Skin of body (tissue), 2 donors: ENCODE measurements around the gene CACNA1C. TPM values are rescaled to one million over a fixed set of nuclear protein-coding genes. Genes with fewer than 3 reads are reported as not detected.

ENCODE experiments used
- DNase-seq: peaks from one replicate; lab custom pipeline; 2025; lab: John Stamatoyannopoulos, UW
- total RNA-seq: library from RNA; depleted of rRNA; stranded (reverse); fragments of >200 nt; gene quantifications from one replicate; pipeline ENCODE4 v1.2.3, GENCODE V29; 2014

CACNA1C gene
- total RNA-seq, 1 donor from 2014 or later, result 4.3 TPM

GRCh38 chr12:2449586-2449985, 396.8 kb downstream of the CACNA1C start:
- no peak for DNase-seq

GRCh38 chr12:2450553-2450952, 397.8 kb downstream of the CACNA1C start:
- no peak for DNase-seq

GRCh38 chr12:2451025-2451424, 398.2 kb downstream of the CACNA1C start:
- DNase-seq, result no peak

- DNase-seq, result no peak
Measured at GRCh38 chr12:2451497-2451896, 398.7 kb downstream of the CACNA1C start.

- DNase-seq, result no peak
Measured at GRCh38 chr12:2453076-2453760, 400.4 kb downstream of the CACNA1C start.

- no peak for DNase-seq
Measured at GRCh38 chr12:2453761-2454090, 400.9 kb downstream of the CACNA1C start.

- no peak for DNase-seq
Measured at GRCh38 chr12:2454601-2455177, 401.9 kb downstream of the CACNA1C start.

GRCh38 chr12:2455410-2455809, 402.6 kb downstream of the CACNA1C start:
- DNase-seq, result no peak

GRCh38 chr12:2456122-2456812, 403.5 kb downstream of the CACNA1C start:
- DNase-seq, result no peak

- no peak for DNase-seq
Measured at GRCh38 chr12:2456813-2457186, 404.0 kb downstream of the CACNA1C start.

GRCh38 chr12:2457215-2457932, 404.6 kb downstream of the CACNA1C start:
- no peak for DNase-seq

- no peak for DNase-seq
Measured at GRCh38 chr12:2457933-2458414, 405.2 kb downstream of the CACNA1C start.

GRCh38 chr12:2460051-2460670, 407.4 kb downstream of the CACNA1C start:
- DNase-seq, result no peak

- DNase-seq, result no peak
Measured at GRCh38 chr12:2461046-2461445, 408.3 kb downstream of the CACNA1C start.

GRCh38 chr12:2461645-2462044, 408.9 kb downstream of the CACNA1C start:
- DNase-seq, result no peak

GRCh38 chr12:2462087-2462486, 409.3 kb downstream of the CACNA1C start:
- DNase-seq, result no peak

GRCh38 chr12:2463719-2464118, 410.9 kb downstream of the CACNA1C start:
- no peak for DNase-seq

- DNase-seq, result no peak
Measured at GRCh38 chr12:2465681-2466080, 412.9 kb downstream of the CACNA1C start.

- no peak for DNase-seq
Measured at GRCh38 chr12:2466211-2466610, 413.4 kb downstream of the CACNA1C start.

GRCh38 chr12:2467447-2468195, 414.8 kb downstream of the CACNA1C start:
- no peak for DNase-seq

GRCh38 chr12:2475984-2476383, 423.2 kb downstream of the CACNA1C start:
- DNase-seq, result no peak
